ENCODE results near the gene ATP9B.

ATP9B gene

GRCh38 chr18:79121746-79122474 lies 52.7 kb downstream of the ATP9B start:
- TF ChIP-seq, protein P1, sequence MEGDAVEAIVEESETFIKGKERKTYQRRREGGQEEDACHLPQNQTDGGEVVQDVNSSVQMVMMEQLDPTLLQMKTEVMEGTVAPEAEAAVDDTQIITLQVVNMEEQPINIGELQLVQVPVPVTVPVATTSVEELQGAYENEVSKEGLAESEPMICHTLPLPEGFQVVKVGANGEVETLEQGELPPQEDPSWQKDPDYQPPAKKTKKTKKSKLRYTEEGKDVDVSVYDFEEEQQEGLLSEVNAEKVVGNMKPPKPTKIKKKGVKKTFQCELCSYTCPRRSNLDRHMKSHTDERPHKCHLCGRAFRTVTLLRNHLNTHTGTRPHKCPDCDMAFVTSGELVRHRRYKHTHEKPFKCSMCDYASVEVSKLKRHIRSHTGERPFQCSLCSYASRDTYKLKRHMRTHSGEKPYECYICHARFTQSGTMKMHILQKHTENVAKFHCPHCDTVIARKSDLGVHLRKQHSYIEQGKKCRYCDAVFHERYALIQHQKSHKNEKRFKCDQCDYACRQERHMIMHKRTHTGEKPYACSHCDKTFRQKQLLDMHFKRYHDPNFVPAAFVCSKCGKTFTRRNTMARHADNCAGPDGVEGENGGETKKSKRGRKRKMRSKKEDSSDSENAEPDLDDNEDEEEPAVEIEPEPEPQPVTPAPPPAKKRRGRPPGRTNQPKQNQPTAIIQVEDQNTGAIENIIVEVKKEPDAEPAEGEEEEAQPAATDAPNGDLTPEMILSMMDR (IDR thresholded peaks at IDR 0.05; ENCODE audit: low read depth, low read length, missing control alignments), result no peak
- no peak overlapping the region for H3K4me3 ChIP-seq (replicated peaks; ENCODE audit: low read depth, low read length)
- no peak for DNase-seq (ENCODE audit: extremely low read depth, low read depth)

GRCh38 chr18:79123948-79124347 lies 54.8 kb downstream of the ATP9B start:
- no peak for DNase-seq (ENCODE audit: extremely low read depth, low read depth)
- TF ChIP-seq, protein P1 (IDR thresholded peaks at IDR 0.05; ENCODE audit: low read depth, low read length, missing control alignments), result no peak
- no peak overlapping the region for H3K4me3 ChIP-seq (replicated peaks; ENCODE audit: low read depth, low read length)

DNA sequence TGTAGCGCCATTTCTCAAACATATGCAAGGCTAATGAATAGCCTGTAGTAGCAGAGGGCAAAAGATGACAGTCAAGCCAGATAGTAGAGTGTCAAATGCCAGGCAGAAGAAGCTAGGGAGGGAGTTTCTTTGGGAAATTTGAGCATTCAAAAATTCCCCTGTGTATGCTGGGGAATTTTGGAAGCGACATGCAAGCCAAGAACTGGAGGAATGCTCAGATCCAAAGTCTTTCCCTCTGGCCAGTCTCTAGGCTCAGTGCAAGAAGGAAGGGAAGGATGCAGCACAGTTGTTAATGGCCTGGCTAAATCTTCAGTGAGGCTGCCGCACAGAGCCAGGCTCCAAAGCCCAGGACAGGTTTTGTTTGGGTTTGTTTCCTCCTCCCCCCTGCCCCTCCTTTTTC lies 59.9 kb downstream of the ATP9B start:
- DNase-seq (ENCODE audit: extremely low read depth, low read depth), result no peak
- H3K4me3 ChIP-seq (replicated peaks; ENCODE audit: low read depth, low read length), result no peak overlapping the region
- TF ChIP-seq, protein P1 (IDR thresholded peaks at IDR 0.05; ENCODE audit: low read depth, low read length, missing control alignments), result no peak

DNA sequence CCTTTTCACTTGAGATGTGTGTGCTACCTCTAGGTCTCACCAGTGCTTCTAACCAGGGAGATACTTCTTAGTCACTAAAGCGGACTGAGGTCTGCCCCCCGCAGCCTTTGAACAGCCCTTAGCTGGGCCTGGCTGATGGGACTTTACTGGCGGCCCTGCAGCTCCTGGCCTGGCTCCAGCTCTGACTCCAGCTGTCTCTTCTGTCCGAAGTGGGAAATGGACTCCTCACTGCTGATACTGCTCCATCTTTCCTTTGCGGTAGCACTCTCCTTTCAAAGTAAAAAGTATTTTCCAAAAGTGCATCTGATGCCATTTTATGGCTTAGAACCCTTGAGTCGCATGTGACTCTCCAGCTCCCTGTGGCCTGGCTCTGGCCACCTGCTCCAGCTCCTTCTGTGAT lies 64.5 kb downstream of the ATP9B start:
- DNase-seq (ENCODE audit: extremely low read depth, low read depth), result no peak
- TF ChIP-seq, protein P1 (IDR thresholded peaks at IDR 0.05; ENCODE audit: low read depth, low read length, missing control alignments), result no peak
- no peak overlapping the region for H3K4me3 ChIP-seq (replicated peaks; ENCODE audit: low read depth, low read length)

DNA sequence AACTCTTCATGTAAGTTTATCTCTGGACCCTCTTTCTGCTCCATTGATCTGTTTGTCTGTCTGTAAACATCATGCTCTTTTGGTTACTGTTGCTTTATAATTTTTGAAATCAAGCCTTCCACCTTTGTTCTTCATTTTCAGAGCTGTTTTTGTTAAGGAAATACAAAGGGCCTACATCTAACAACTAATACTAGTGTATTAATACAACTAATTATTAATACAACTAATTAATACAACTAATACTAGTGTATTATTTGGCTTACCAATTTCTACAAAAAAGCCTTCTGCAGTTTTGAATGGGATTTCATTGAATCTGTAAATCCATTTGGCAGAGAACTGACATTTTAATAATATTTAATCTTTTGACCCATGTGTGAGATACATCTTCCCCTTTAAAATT lies 66.7 kb downstream of the ATP9B start:
- TF ChIP-seq, protein P1 (IDR thresholded peaks at IDR 0.05; ENCODE audit: low read depth, low read length, missing control alignments), result no peak
- DNase-seq (ENCODE audit: extremely low read depth, low read depth), result no peak
- no peak overlapping the region for H3K4me3 ChIP-seq (replicated peaks; ENCODE audit: low read depth, low read length)

DNA sequence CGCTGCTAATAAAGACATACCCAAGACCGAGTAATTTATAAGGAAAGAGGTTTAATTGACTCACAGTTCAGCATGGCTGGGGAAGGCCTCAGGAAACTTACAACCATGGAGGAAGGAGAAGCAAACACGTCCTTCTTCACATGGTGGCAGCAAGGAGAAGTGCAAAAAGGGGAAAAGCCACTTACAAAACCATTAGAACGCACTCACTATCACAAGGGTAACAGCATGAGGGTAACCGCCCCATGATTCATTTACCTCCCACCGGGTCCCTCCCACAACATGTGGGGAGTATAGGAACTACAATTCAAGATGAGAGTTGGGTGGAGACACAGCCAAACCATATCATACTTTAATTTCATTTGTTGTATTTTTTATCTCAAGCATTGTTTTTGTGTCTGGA lies 67.5 kb downstream of the ATP9B start:
- no peak for DNase-seq (ENCODE audit: extremely low read depth, low read depth)
- TF ChIP-seq, protein P1 (IDR thresholded peaks at IDR 0.05; ENCODE audit: low read depth, low read length, missing control alignments), result no peak
- no peak overlapping the region for H3K4me3 ChIP-seq (replicated peaks; ENCODE audit: low read depth, low read length)

DNA sequence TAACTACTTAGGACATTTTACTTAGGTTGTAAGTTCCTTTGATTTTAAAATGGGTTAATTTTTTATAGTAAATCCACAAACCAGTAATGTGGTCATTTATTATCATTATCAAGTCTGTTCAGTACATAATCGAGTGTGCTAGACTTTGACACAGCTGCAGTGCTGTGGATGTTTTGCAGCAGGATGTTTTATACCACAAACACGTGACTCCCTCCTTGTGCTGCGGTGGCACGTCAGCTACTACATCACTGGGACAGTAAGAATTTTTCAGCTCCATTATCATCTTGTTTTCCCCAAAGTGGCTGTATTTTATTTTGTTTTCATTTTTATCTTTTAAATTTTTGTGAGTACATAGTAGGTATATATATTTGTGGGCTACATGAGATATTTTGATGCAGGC lies 70.0 kb downstream of the ATP9B start:
- TF ChIP-seq, protein P1 (IDR thresholded peaks at IDR 0.05; ENCODE audit: low read depth, low read length, missing control alignments), result no peak
- no peak overlapping the region for H3K4me3 ChIP-seq (replicated peaks; ENCODE audit: low read depth, low read length)
- DNase-seq (ENCODE audit: extremely low read depth, low read depth), result no peak

Measured in HFF-Myc (cell line).